K562 (cell line): ENCODE results near the gene ACTC1. TPM values are rescaled to one million over a fixed set of nuclear protein-coding genes. Genes with fewer than 3 reads are reported as not detected.

ENCODE experiments used
- ATAC-seq: fragments of 200-7000 bp; cut with Tn5 transposase; 3 replicates; pipeline ENCODE4 v1.9.1; 2020; ENCODE audit warnings: moderate library complexity
- BruUV-seq: library from RNA; stranded (reverse); fragments of 400-500 nt; replicated peaks from 2 replicates; lab custom pipeline; 2021; lab: Mats Ljungman, UMichigan
- CTCF ChIA-PET: fragments of 300-600 bp; formaldehyde crosslinking; extraction: SDS; loops from one replicate; lab custom pipeline; 2021; ENCODE audit warnings: low intra/inter-chr PET ratio; lab: Yijun Ruan, JAX
- POLR2A ChIA-PET: fragments of 300-600, 350-650 bp; sonication (Branson Sonifier 250); formaldehyde crosslinking; extraction: SDS; loops from one replicate; lab custom pipeline; 2021; ENCODE audit warnings: antibody characterized with exemption, inconsistent platforms; lab: Yijun Ruan, JAX
- DNase-seq, 4 experiments: peaks; one replicate each; pipeline versions ENCODE4 v3.0.0 to v3.0.0-alpha.2; 2011 to 2018; ENCODE audit warnings: low spot score in 3 of 4, mixed read lengths in 3 of 4; ENCODE audit errors: extremely low read depth in 1 of 4
- FAIRE-seq: peaks from 2 replicates; lab custom pipeline; 2011; peaks lifted over from hg19 to GRCh38; lab: Jason Lieb, UNC
- H2AFZ ChIP-seq: 2 replicates; pipeline ENCODE4 v1.6.0; 2011; ENCODE audit warnings: low read depth, low read length, control low read depth, inconsistent platforms
- H3K27ac ChIP-seq: fragments of 200-600 bp; 3 replicates; pipeline ENCODE4 v1.8.0; 2011; ENCODE audit warnings: low read depth, mild to moderate bottlenecking, control low read depth, inconsistent platforms, low read length, moderate library complexity, mixed read lengths; ENCODE audit errors: extremely low read depth
- H3K27me3 ChIP-seq, 2 experiments: fragments of 300-600 bp in 1 of 2; 2 replicates in 1 of 2; 3 replicates in 1 of 2; pipeline versions ENCODE4 v1.6.0 to v1.8.0; 2011; ENCODE audit warnings: inconsistent platforms in 2 of 2, low read length in 2 of 2, mild to moderate bottlenecking in 1 of 2, mixed read lengths in 1 of 2, moderate library complexity in 1 of 2; ENCODE audit not compliant: control insufficient read depth in 2 of 2, insufficient read depth in 2 of 2
- H3K36me3 ChIP-seq: fragments of 300-600 bp; 3 replicates; pipeline ENCODE4 v1.8.0; 2011; ENCODE audit warnings: mild to moderate bottlenecking, low read length, inconsistent platforms; ENCODE audit not compliant: control insufficient read depth, insufficient read depth
- H3K4me1 ChIP-seq, 2 experiments: fragments of 200-600 bp in 1 of 2; replicated peaks in 1 of 2; 2 replicates in 1 of 2; 3 replicates in 1 of 2; pipeline versions ENCODE4 v1.5.1 to v1.8.0; 2011; ENCODE audit warnings: inconsistent platforms in 2 of 2, low read length in 2 of 2, mild to moderate bottlenecking in 1 of 2, mixed read lengths in 1 of 2, moderate library complexity in 1 of 2; ENCODE audit not compliant: control insufficient read depth in 2 of 2, insufficient read depth in 2 of 2
- H3K4me2 ChIP-seq: 2 replicates; pipeline ENCODE4 v1.6.1; 2011; ENCODE audit warnings: low read length, control low read depth, inconsistent platforms, mixed read lengths; ENCODE audit not compliant: insufficient read depth
- H3K4me3 ChIP-seq: fragments of 200-600 bp; sonication (generic), shearing (Covaris generic); 2 replicates; pipeline ENCODE4 v1.5.1; 2016; ENCODE audit warnings: control low read depth, inconsistent platforms
- H3K79me2 ChIP-seq: fragments of 200-600 bp; 3 replicates; pipeline ENCODE4 v1.8.0; 2011; ENCODE audit warnings: low read length, inconsistent platforms; ENCODE audit not compliant: control insufficient read depth, insufficient read depth
- H3K9ac ChIP-seq, 2 experiments: 2 replicates each; pipeline versions ENCODE4 v1.6.0 to v1.6.1; 2011; ENCODE audit warnings: low read depth in 2 of 2, low read length in 2 of 2, control low read depth in 1 of 2, inconsistent platforms in 1 of 2, mild to moderate bottlenecking in 1 of 2, mixed read lengths in 1 of 2; ENCODE audit not compliant: insufficient read depth in 1 of 2
- H3K9me1 ChIP-seq: one replicate; pipeline ENCODE4 v1.6.0; 2011; ENCODE audit warnings: inconsistent platforms, mild to moderate bottlenecking, low read length, moderate library complexity; ENCODE audit not compliant: control insufficient read depth, insufficient read depth
- H3K9me3 ChIP-seq: replicated peaks from 2 replicates; pipeline ENCODE4 v1.5.1; 2011; ENCODE audit warnings: low read depth, low read length, inconsistent platforms; ENCODE audit not compliant: control insufficient read depth, insufficient read depth
- H4K20me1 ChIP-seq: replicated peaks from 2 replicates; pipeline ENCODE4 v1.6.1; 2011; ENCODE audit warnings: low read length, inconsistent platforms, mixed read lengths; ENCODE audit not compliant: control insufficient read depth, insufficient read depth
- EHMT2 ChIP-seq: fragments of 450-650 bp; IDR thresholded peaks from 2 replicates; pipeline ENCODE4 v1.6.1; 2018; ENCODE audit warnings: antibody characterized with exemption
- EP300 ChIP-seq: IDR thresholded peaks from 2 replicates; pipeline ENCODE4 v1.6.1; 2012; ENCODE audit warnings: low read length, improper control_type of control experiment
- GTF2E2 ChIP-seq: fragments of 200-800 bp; sonication (Bioruptor generic); IDR thresholded peaks from 2 replicates; pipeline ENCODE4 v1.6.1; 2016; ENCODE audit warnings: missing genetic modification characterization, missing compliant biosample characterization
- HNRNPK ChIP-seq: fragments of 200-400 bp; formaldehyde crosslinking; IDR thresholded peaks from one replicate; pipeline ENCODE4 v1.6.1; 2018; ENCODE audit warnings: mild to moderate bottlenecking, low read depth, low read length; ENCODE audit not compliant: poor library complexity, severe bottlenecking
- KAT7 ChIP-seq: sonication (generic); formaldehyde crosslinking; IDR thresholded peaks from 2 replicates; pipeline ENCODE4 v1.8.0; 2022; ENCODE audit warnings: missing genetic modification reagents, mild to moderate bottlenecking, borderline replicate concordance
- KDM2B ChIP-seq: fragments of 250-450 bp; sonication (Bioruptor Pico); IDR thresholded peaks from 2 replicates; pipeline ENCODE4 v1.8.0; 2021; ENCODE audit warnings: mild to moderate bottlenecking, moderate library complexity
- NFATC3 ChIP-seq: fragments of 450-650 bp; IDR thresholded peaks from 2 replicates; pipeline ENCODE4 v1.6.1; 2017; ENCODE audit warnings: mild to moderate bottlenecking
- NFE2L1 ChIP-seq: fragments of 450-650 bp; IDR thresholded peaks from 2 replicates; pipeline ENCODE4 v1.6.1; 2016; ENCODE audit warnings: missing genetic modification characterization, low read depth, mild to moderate bottlenecking, missing compliant biosample characterization, moderate library complexity, borderline replicate concordance
- POLR3G ChIP-seq: IDR thresholded peaks from 2 replicates; pipeline ENCODE4 v1.6.1; 2011; ENCODE audit not compliant: insufficient read length, insufficient replicate concordance; ENCODE audit errors: extremely low read depth
- SMARCC2 ChIP-seq: fragments of 450-650 bp; IDR thresholded peaks from 2 replicates; pipeline ENCODE4 v1.6.1; 2017; ENCODE audit warnings: antibody characterized with exemption, moderate library complexity, mild to moderate bottlenecking, low read depth
- ZBTB7A ChIP-seq: IDR thresholded peaks from 2 replicates; pipeline ENCODE4 v1.6.1; 2011; ENCODE audit warnings: low read depth, mild to moderate bottlenecking, low read length, moderate library complexity, borderline replicate concordance; ENCODE audit not compliant: control insufficient read depth
- ZNF174 ChIP-seq: fragments of 250-450 bp; sonication (Bioruptor Pico); IDR thresholded peaks from 2 replicates; pipeline ENCODE4 v1.4.0; 2020; ENCODE audit warnings: mild to moderate bottlenecking
- ZNF175 ChIP-seq: fragments of 200-800 bp; sonication (Bioruptor generic); IDR thresholded peaks from 2 replicates; pipeline ENCODE4 v1.6.1; 2016; ENCODE audit warnings: low read depth, mild to moderate bottlenecking, missing genetic modification characterization, missing compliant biosample characterization
- ZNF707 ChIP-seq: fragments of 250-450 bp; sonication (Bioruptor Pico); conservative IDR thresholded peaks from 2 replicates; pipeline ENCODE4 v1.8.0; 2022; ENCODE audit warnings: inconsistent platforms, mild to moderate bottlenecking, moderate library complexity
- WGBS: fragments of 100-300 bp; shearing (Covaris generic); methylation state at CpG from one replicate; pipeline ENCODE4 v1.1.6; 2016; ENCODE audit warnings: low coverage, mixed read lengths; ENCODE audit not compliant: insufficient coverage; ENCODE audit errors: missing lambda C conversion rate; 5-methylcytosine and 5-hydroxymethylcytosine counted together
- in situ Hi-C: fragments of 300-500 bp; cut with MboI; formaldehyde crosslinking; loops from 4 replicates; pipeline ENCODE4 v1.15.0; 2018; ENCODE audit warnings: inconsistent platforms, mixed read lengths
- intact Hi-C: fragments of 100-400 bp; cut with micrococcal nuclease; formaldehyde crosslinking; loops from 2 replicates; pipeline ENCODE4 v1.14.2; 2022
- polyA plus RNA-seq, 8 experiments: library from polyadenylated mRNA; depleted of rRNA in 4 of 8; stranded (reverse) in 5 of 8; unstranded in 3 of 8; fragments of >200 nt; fragmentation: Nextera tagmentation in 2 of 8; fragmentation: Illumina TruSeq in 1 of 8; extraction: Ambion mirVana in 2 of 8; extraction: Trizol in 1 of 8; gene quantifications; 2 replicates each; pipeline versions ENCODE4 v1.2.1 to v1.2.3, GENCODE V29; 2011 to 2014; ENCODE audit warnings: inconsistent platforms in 1 of 8, missing spikeins in 1 of 8
- total RNA-seq, 7 experiments: library from RNA; depleted of rRNA in 6 of 7; stranded (reverse); fragments of >200 nt in 6 of 7; fragmentation: Illumina TruSeq in 2 of 7; extraction: Trizol in 2 of 7; gene quantifications; 2 replicates each; pipeline versions ENCODE4 v1.2.1 to v1.2.3, GENCODE V29; 2011 to 2021; ENCODE audit warnings: low replicate concordance in 1 of 7
- TF ChIP-seq, protein P1 (sequence below): fragments of 200-800 bp; sonication (Bioruptor generic); IDR thresholded peaks from 2 replicates; pipeline ENCODE4 v1.6.1; 2017; ENCODE audit warnings: missing genetic modification characterization, missing compliant biosample characterization
- TF ChIP-seq, protein P2 (sequence below): fragments of 250-450 bp; sonication (Bioruptor Pico); IDR thresholded peaks from 2 replicates; pipeline ENCODE4 v1.5.0; 2021

Gene ACTC1
- total and polyA plus RNA-seq, 9 of the 15 experiments (the other 6 are each of a cell fraction or from before 2014, with no cell fraction given), result 0.08 to 0.84 (median 0.17) TPM; not detected in 3

DNA sequence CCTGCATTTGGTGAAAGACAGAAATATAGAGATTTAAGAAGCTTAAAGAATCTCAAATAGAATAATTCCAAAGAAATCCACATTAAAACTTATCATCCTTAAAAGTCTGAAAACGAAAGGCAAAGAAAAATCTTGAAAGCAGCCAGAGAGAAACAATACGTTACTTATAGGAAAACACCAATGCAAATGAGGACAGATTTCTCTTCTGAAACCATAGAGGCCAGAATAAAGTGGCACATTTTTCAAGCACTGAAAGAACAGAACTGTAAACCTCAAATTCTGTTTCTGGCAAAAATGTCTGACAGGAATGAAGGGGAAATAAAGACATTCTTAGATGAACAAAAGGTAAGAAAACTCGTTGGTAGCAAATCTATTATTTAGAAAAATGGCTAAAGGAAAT lies 13.8 kb upstream of the ACTC1 start:
- no peak for ATAC-seq
- TF ChIP-seq, protein P1, sequence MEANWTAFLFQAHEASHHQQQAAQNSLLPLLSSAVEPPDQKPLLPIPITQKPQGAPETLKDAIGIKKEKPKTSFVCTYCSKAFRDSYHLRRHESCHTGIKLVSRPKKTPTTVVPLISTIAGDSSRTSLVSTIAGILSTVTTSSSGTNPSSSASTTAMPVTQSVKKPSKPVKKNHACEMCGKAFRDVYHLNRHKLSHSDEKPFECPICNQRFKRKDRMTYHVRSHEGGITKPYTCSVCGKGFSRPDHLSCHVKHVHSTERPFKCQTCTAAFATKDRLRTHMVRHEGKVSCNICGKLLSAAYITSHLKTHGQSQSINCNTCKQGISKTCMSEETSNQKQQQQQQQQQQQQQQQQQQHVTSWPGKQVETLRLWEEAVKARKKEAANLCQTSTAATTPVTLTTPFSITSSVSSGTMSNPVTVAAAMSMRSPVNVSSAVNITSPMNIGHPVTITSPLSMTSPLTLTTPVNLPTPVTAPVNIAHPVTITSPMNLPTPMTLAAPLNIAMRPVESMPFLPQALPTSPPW, result no peak
- no peak for TF ChIP-seq HNRNPK
- TF ChIP-seq, protein P2, sequence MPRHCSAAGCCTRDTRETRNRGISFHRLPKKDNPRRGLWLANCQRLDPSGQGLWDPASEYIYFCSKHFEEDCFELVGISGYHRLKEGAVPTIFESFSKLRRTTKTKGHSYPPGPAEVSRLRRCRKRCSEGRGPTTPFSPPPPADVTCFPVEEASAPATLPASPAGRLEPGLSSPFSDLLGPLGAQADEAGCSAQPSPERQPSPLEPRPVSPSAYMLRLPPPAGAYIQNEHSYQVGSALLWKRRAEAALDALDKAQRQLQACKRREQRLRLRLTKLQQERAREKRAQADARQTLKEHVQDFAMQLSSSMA (CRISPR knock-in tag), result no peak
- no peak for TF ChIP-seq GTF2E2 (tag)
- no peak for TF ChIP-seq ZNF707
- TF ChIP-seq NFATC3, result no peak
- no peak for TF ChIP-seq ZBTB7A
- TF ChIP-seq SMARCC2, result no peak
- TF ChIP-seq ZNF174 (CRISPR knock-in tag), result no peak
- TF ChIP-seq EP300, result no peak
- TF ChIP-seq EHMT2, result no peak
- no peak for TF ChIP-seq ZNF175
- no peak for TF ChIP-seq KAT7
- TF ChIP-seq POLR3G, result no peak
- TF ChIP-seq KDM2B, result no peak
- TF ChIP-seq NFE2L1 (tag), result no peak
- Histone ChIP-seq H3K9me3 (0 out of 2 replicates have a peak, but pooled peaks cover 3% of the 10 kb centered on the region), H3K27me3 (no peaks in the 10 kb centered on the region), H3K4me1 (peaks cover 0 to 14% of the 10 kb centered on the region in 2 experiments; a peak in 4 of 5 replicates), H3K9me1 (no peaks in the 10 kb centered on the region), H3K27ac (no peak overlapping the region), H3K4me2 (no peak overlapping the region), H3K4me3 (no peak overlapping the region), H4K20me1 (no peaks in the 10 kb centered on the region), H3K36me3 (no peaks in the 10 kb centered on the region), H2AFZ (no peak overlapping the region), H3K9ac (no peak overlapping the region), H3K79me2 (no peaks in the 10 kb centered on the region)
- POLR2A ChIA-PET, result interaction anchor here (0.9 kb wide), 1 partner anchor 9 kb away, joined by 4 read pairs; no protein-coding TSS in a partner anchor
- WGBS, result 50% methylated on average over 3 of the region's 3 CpGs
- in situ Hi-C loops (no loop called here), intact Hi-C loops (no loop called here)
- no peak for FAIRE-seq
- DNase-seq, result no peak
- CTCF ChIA-PET, result no interaction called here
- no TSS peak for BruUV-seq
